ENCODE results near the gene GTSE1.
"Not testable (repeated sequence)": the region's sequence is repeated elsewhere in the genome, so short reads cannot be mapped to it uniquely, and the experiment has no call there.

The GTSE1 gene

DNA sequence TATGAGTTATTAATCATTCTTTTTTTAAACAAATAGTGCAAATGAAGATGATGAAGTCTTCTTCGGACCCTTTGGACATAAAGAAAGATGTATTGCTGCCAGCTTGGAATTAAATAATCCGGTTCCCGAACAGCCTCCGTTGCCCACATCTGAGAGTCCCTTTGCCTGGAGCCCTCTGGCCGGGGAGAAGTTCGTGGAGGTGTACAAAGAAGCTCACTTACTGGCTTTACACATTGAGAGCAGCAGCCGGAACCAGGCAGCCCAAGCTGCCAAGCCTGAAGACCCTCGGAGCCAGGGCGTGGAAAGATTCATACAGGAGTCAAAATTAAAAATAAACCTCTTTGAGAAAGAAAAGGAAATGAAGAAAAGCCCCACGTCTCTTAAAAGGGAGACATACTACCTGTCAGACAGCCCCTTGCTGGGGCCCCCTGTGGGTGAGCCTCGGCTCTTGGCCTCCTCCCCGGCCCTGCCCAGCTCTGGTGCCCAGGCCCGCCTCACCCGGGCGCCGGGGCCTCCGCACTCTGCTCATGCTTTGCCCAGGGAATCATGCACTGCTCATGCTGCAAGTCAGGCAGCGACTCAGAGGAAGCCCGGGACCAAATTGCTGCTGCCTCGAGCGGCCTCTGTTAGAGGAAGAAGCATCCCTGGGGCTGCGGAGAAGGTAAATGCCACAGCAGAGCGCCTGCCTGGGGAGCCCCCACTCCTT, 11.8 kb downstream of the GTSE1 start:
- DNase-seq (ENCODE audit: low read depth): no peak
- no peak overlapping the region for H3K4me3 ChIP-seq (ENCODE audit: low read depth, low read length)
- in situ Hi-C loops (cut with HindIII; ENCODE audit: low sequenced_read_pairs): loop anchor here (25.0 kb wide), 1 partner anchor 296 kb away; no protein-coding TSS in a partner anchor
- TF ChIP-seq, protein P1, sequence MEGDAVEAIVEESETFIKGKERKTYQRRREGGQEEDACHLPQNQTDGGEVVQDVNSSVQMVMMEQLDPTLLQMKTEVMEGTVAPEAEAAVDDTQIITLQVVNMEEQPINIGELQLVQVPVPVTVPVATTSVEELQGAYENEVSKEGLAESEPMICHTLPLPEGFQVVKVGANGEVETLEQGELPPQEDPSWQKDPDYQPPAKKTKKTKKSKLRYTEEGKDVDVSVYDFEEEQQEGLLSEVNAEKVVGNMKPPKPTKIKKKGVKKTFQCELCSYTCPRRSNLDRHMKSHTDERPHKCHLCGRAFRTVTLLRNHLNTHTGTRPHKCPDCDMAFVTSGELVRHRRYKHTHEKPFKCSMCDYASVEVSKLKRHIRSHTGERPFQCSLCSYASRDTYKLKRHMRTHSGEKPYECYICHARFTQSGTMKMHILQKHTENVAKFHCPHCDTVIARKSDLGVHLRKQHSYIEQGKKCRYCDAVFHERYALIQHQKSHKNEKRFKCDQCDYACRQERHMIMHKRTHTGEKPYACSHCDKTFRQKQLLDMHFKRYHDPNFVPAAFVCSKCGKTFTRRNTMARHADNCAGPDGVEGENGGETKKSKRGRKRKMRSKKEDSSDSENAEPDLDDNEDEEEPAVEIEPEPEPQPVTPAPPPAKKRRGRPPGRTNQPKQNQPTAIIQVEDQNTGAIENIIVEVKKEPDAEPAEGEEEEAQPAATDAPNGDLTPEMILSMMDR (IDR thresholded peaks at IDR 0.05; ENCODE audit: low read depth, low read length, missing control alignments): no peak

DNA sequence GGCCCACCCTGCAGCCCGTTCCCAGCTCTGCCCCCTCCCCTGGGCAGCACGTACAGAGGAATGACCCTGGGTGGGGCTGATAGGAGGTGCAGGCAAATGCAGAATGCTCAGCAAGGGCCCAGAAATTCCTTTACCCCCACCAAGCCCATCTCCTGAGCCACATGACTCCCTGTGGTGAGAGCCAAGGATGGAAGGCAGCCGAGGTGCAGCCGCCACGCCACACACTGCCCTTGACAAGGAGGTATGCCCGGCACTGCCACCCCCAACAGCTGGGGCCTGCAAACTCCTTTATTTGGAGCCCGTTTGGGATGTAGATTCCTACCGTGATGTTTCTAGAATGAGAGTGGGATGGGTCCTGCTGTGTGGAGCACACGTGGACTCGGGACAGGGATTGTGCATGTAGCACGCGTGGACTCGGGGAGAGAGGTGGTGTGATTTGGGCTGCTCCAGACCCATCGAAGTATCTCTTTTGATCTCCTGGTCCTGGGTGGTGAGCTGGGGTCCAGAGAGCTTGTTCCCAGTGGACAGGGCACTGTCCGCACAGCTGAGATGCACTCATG, 12.9 kb downstream of the GTSE1 start:
- H3K4me3 ChIP-seq (ENCODE audit: low read depth, low read length): no peak overlapping the region
- in situ Hi-C loops (cut with HindIII; ENCODE audit: low sequenced_read_pairs): loop anchor here (25.0 kb wide), 1 partner anchor 297 kb away; no protein-coding TSS in a partner anchor
- DNase-seq (ENCODE audit: low read depth): no peak
- TF ChIP-seq, protein P1 (IDR thresholded peaks at IDR 0.05; ENCODE audit: low read depth, low read length, missing control alignments): no peak

GRCh38 chr22:46312056-46312455, 15.4 kb downstream of the GTSE1 start:
- DNase-seq (ENCODE audit: low read depth): no peak
- no peak overlapping the region for H3K4me3 ChIP-seq (ENCODE audit: low read depth, low read length)
- in situ Hi-C loops (cut with HindIII; ENCODE audit: low sequenced_read_pairs): loop anchor here (25.0 kb wide), 1 partner anchor 300 kb away; no protein-coding TSS in a partner anchor
- TF ChIP-seq, protein P1 (IDR thresholded peaks at IDR 0.05; ENCODE audit: low read depth, low read length, missing control alignments): no peak

DNA sequence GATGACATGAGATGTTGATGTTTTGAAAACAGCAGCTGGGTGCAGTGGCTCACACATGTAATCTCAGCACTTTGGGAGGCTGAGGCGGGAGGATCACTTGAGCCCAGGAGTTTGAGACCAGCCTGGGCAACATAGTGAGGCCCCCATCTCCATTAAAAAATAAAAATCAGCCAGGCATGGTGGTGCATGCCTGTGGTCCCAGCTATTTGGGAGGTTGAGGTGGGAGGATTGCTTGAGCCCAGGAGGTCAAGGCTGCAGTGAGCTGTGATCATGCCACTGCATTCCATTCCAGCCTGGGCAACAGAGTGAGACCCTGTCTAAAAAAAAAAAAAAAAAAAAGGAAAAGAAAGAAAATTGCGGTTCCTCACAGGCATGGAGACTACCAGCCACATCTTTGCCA, 16.2 kb downstream of the GTSE1 start:
- in situ Hi-C loops (cut with HindIII; ENCODE audit: low sequenced_read_pairs): loop anchor here (25.0 kb wide), 1 partner anchor 301 kb away; no protein-coding TSS in a partner anchor
- not testable (repeated sequence) for DNase-seq (ENCODE audit: low read depth); H3K4me3 ChIP-seq (ENCODE audit: low read depth, low read length)

DNA sequence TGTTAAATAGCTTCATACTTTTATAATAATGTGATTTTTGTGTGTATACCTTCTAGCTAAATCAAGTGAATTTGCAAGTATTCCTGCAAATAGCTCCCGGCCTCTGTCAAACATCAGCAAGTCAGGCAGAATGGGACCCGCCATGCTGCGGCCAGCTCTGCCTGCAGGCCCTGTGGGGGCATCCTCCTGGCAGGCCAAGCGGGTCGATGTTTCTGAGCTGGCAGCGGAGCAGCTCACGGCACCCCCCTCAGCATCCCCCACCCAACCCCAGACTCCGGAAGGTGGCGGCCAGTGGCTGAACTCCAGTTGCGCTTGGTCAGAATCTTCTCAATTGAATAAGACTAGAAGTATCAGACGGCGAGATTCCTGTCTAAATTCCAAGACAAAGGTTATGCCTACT, 19.3 kb downstream of the GTSE1 start:
- in situ Hi-C loops (cut with HindIII; ENCODE audit: low sequenced_read_pairs): loop anchor here (25.0 kb wide), 1 partner anchor 304 kb away; no protein-coding TSS in a partner anchor
- no peak for DNase-seq (ENCODE audit: low read depth)

DNA sequence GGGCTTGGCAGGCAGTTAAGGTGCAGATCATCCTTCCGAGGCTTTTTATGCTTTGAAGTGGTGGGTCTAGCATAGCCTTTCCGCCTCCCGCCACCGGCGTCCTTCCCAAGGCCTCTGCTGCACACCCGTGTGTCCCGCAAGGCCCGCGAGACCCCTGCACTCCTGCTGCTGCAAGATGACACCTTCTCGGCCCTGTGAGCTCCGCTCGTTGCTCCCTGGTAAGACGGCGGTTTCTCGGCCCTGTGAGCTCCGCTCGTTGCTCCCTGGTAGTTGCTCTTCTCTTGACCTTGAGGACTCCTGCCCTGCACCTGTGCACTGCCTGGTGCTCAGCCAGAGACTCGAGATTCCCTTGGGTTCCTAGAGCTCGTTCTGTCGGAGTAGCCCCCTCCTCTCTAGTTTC, 21.0 kb downstream of the GTSE1 start:
- no peak overlapping the region for H3K4me3 ChIP-seq (ENCODE audit: low read depth, low read length)
- DNase-seq (ENCODE audit: low read depth): no peak
- TF ChIP-seq, protein P1 (IDR thresholded peaks at IDR 0.05; ENCODE audit: low read depth, low read length, missing control alignments): no peak
- in situ Hi-C loops (cut with HindIII; ENCODE audit: low sequenced_read_pairs): loop anchor here (25.0 kb wide), 1 partner anchor 305 kb away; no protein-coding TSS in a partner anchor

More for the DNA sequence above, 19.3 kb downstream of the GTSE1 start:
- H3K4me3 ChIP-seq (ENCODE audit: low read depth, low read length): no peak overlapping the region
- TF ChIP-seq, protein P1 (IDR thresholded peaks at IDR 0.05; ENCODE audit: low read depth, low read length, missing control alignments): no peak

DNA sequence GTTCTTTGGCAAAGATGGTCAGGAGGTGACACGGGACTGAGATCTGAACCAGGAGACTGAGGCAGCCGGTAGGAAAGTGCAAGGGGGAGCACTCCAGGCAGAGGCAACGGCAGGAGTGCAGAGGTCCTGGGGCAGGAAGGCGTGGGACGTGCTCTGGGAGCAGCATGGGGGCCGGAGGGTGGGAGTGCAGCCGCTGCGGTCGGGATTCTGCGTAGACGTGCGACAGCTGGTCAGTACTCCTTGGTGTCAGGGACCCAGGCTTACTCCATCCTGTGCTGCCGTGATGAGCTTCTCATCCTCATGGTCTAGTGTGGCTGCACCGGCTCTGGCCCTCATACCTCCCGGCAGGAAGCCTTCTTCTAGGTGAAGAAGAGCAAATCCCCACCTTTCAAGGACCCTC, 21.9 kb downstream of the GTSE1 start:
- TF ChIP-seq, protein P1 (IDR thresholded peaks at IDR 0.05; ENCODE audit: low read depth, low read length, missing control alignments): no peak
- in situ Hi-C loops (cut with HindIII; ENCODE audit: low sequenced_read_pairs): loop anchor here (25.0 kb wide), 1 partner anchor 306 kb away; no protein-coding TSS in a partner anchor
- DNase-seq (ENCODE audit: low read depth): no peak
- no peak overlapping the region for H3K4me3 ChIP-seq (ENCODE audit: low read depth, low read length)
